Endothelial cell of umbilical vein (primary cell): ENCODE data around the gene BEAN1. TPM values are rescaled to one million over a fixed set of nuclear protein-coding genes. Genes with fewer than 3 reads are reported as not detected.

Experiments used
- BruUV-seq: library from RNA; stranded (reverse); fragments of 400-500 nt; replicated peaks from 2 replicates; lab custom pipeline; 2021; lab: Mats Ljungman, UMichigan
- CTCF ChIA-PET: fragments of 300-600, 350-600 bp; sonication (Branson Sonifier 250); formaldehyde crosslinking; loops from one replicate; lab custom pipeline; 2021; ENCODE audit warnings: antibody characterized with exemption, inconsistent platforms; lab: Charles Lee
- POLR2A ChIA-PET: fragments of 300-600, 350-600 bp; sonication (Branson Sonifier 250); formaldehyde crosslinking; loops from one replicate; lab custom pipeline; 2021; ENCODE audit warnings: antibody characterized with exemption, inconsistent platforms; lab: Charles Lee
- DNase-seq: peaks from one replicate; pipeline ENCODE4 v3.0.0-alpha.2; 2011; ENCODE audit warnings: low read depth, low spot score
- FAIRE-seq: peaks from 2 replicates; lab custom pipeline; 2011; peaks lifted over from hg19 to GRCh38; lab: Jason Lieb, UNC
- H2AFZ ChIP-seq: 2 replicates; pipeline ENCODE4 v1.6.0; 2012; ENCODE audit warnings: low read depth, low read length, control low read depth, inconsistent platforms
- H3K27ac ChIP-seq: 2 replicates; pipeline ENCODE4 v1.5.1; 2011; ENCODE audit warnings: low read depth, mild to moderate bottlenecking, control low read depth, low read length, moderate library complexity; ENCODE audit not compliant: insufficient read depth
- H3K27me3 ChIP-seq, 2 experiments: 2 replicates each; pipeline versions ENCODE4 v1.6.0 to v1.6.1; 2011; ENCODE audit warnings: low read length in 2 of 2, mixed read lengths in 1 of 2; ENCODE audit not compliant: control insufficient read depth in 2 of 2, insufficient read depth in 2 of 2
- H3K36me3 ChIP-seq, 2 experiments: 2 replicates in 1 of 2; 3 replicates in 1 of 2; pipeline ENCODE4 v1.5.1; 2011; ENCODE audit warnings: low read length in 2 of 2, mild to moderate bottlenecking in 1 of 2, moderate library complexity in 1 of 2; ENCODE audit not compliant: control insufficient read depth in 2 of 2, insufficient read depth in 2 of 2; ENCODE audit errors: extremely low read depth in 1 of 2
- H3K4me1 ChIP-seq: 3 replicates; pipeline ENCODE4 v1.5.1; 2011; ENCODE audit warnings: mild to moderate bottlenecking, low read length; ENCODE audit not compliant: control insufficient read depth, insufficient read depth; ENCODE audit errors: extremely low read depth
- H3K4me2 ChIP-seq: 2 replicates; pipeline ENCODE4 v1.6.1; 2011; ENCODE audit warnings: low read length, control low read depth, mixed read lengths; ENCODE audit not compliant: insufficient read depth
- H3K4me3 ChIP-seq, 3 experiments: fragments of 200-600 bp in 1 of 3; sonication (generic), shearing (Covaris generic) in 1 of 3; replicated peaks in 1 of 3; 2 replicates each; pipeline ENCODE4 v1.5.1; 2011 to 2016; ENCODE audit warnings: control low read depth in 3 of 3, low read length in 3 of 3, mild to moderate bottlenecking in 2 of 3, inconsistent platforms in 1 of 3, low read depth in 1 of 3, moderate library complexity in 1 of 3; ENCODE audit not compliant: insufficient read depth in 1 of 3
- H3K79me2 ChIP-seq: 2 replicates; pipeline ENCODE4 v1.6.0; 2012; ENCODE audit warnings: low read length, inconsistent platforms; ENCODE audit not compliant: control insufficient read depth, insufficient read depth
- H3K9ac ChIP-seq: replicated peaks from 2 replicates; pipeline ENCODE3; 2011; ENCODE audit warnings: low read length, control low read depth; ENCODE audit not compliant: insufficient read depth; ENCODE audit errors: extremely low read depth
- H3K9me1 ChIP-seq: replicated peaks from 3 replicates; pipeline ENCODE4 v1.6.0; 2011; ENCODE audit warnings: mild to moderate bottlenecking, low read length; ENCODE audit not compliant: control insufficient read depth, insufficient read depth; ENCODE audit errors: extremely low read depth
- H3K9me3 ChIP-seq: replicated peaks from 2 replicates; pipeline ENCODE4 v1.5.1; 2012; ENCODE audit warnings: low read length, inconsistent platforms; ENCODE audit not compliant: control insufficient read depth, insufficient read depth
- H4K20me1 ChIP-seq: replicated peaks from 2 replicates; pipeline ENCODE3; 2011; ENCODE audit warnings: mild to moderate bottlenecking, low read length; ENCODE audit not compliant: control insufficient read depth, insufficient read depth; ENCODE audit errors: extremely low read depth
- CTCF ChIP-seq, 2 donors: IDR thresholded peaks; 1 replicate in 1 of 2; 2 replicates in 1 of 2; pipeline ENCODE4 v1.5.1; 2011; ENCODE audit warnings: low read length in 2 of 2, mild to moderate bottlenecking in 2 of 2, moderate library complexity in 2 of 2, control low read depth in 1 of 2, inconsistent platforms in 1 of 2, low read depth in 1 of 2; ENCODE audit not compliant: insufficient read depth in 1 of 2; ENCODE audit errors: extremely low read depth in 1 of 2
- EZH2 ChIP-seq: IDR thresholded peaks from 2 replicates; pipeline ENCODE4 v1.6.1; 2012; ENCODE audit warnings: borderline replicate concordance, low read depth, mild to moderate bottlenecking, moderate library complexity, low read length, inconsistent platforms; ENCODE audit not compliant: severe bottlenecking
- FOS ChIP-seq: IDR thresholded peaks from 2 replicates; pipeline ENCODE4 v1.6.1; 2011; ENCODE audit warnings: mild to moderate bottlenecking, low read length, moderate library complexity, borderline replicate concordance; ENCODE audit not compliant: insufficient read depth
- GATA2 ChIP-seq: IDR thresholded peaks from 2 replicates; pipeline ENCODE4 v1.7.0; 2011; ENCODE audit warnings: low read depth, mild to moderate bottlenecking, moderate library complexity, mixed read lengths, low read length; ENCODE audit not compliant: insufficient read length, insufficient read depth
- JUN ChIP-seq: IDR thresholded peaks from 2 replicates; pipeline ENCODE4 v1.6.1; 2011; ENCODE audit warnings: borderline replicate concordance, low read depth; ENCODE audit not compliant: insufficient read length, insufficient read depth
- MAX ChIP-seq: IDR thresholded peaks from 2 replicates; pipeline ENCODE4 v1.6.1; 2011; ENCODE audit not compliant: insufficient read depth, insufficient read length
- POLR2A ChIP-seq: IDR thresholded peaks from 2 replicates; pipeline ENCODE4 v1.6.1; 2012; ENCODE audit warnings: low read depth, mild to moderate bottlenecking, control low read depth, low read length
- POLR2AphosphoS5 ChIP-seq: IDR thresholded peaks from 2 replicates; pipeline ENCODE4 v1.6.1; 2012; ENCODE audit warnings: low read depth, mild to moderate bottlenecking, control low read depth, low read length, moderate library complexity; ENCODE audit not compliant: insufficient read depth
- dilution Hi-C: fragments of 300-500 bp; cut with MboI; formaldehyde crosslinking; loops from one replicate; pipeline ENCODE4 v1.15.0; 2019; ENCODE audit warnings: low sequenced_read_pairs; ENCODE audit not compliant: extremely low pct_ligation_motif_present
- intact Hi-C: fragments of 100-400 bp; cut with micrococcal nuclease; formaldehyde crosslinking; loops from one replicate; pipeline ENCODE4 v1.10.0; 2022
- polyA plus RNA-seq, 4 experiments: library from polyadenylated mRNA; depleted of rRNA in 3 of 4; stranded (reverse) in 3 of 4; unstranded in 1 of 4; fragments of >200 nt; gene quantifications; 2 replicates each; pipeline versions ENCODE4 v1.2.1 to v1.2.3, GENCODE V29; 2011 to 2012; ENCODE audit warnings: missing spikeins in 1 of 4
- total RNA-seq: library from RNA; stranded (reverse); gene quantifications from 2 replicates; pipeline ENCODE4 v1.2.3, GENCODE V29; 2021

BEAN1 gene
- total and polyA plus RNA-seq, 2 donors (not counting 3 experiments of a cell fraction or from before 2014, with no cell fraction given), result not detected

GRCh38 chr16:66516808-66517585, 89.9 kb downstream of the BEAN1 start:
- FAIRE-seq, result peak; percentile 99
- POLR2A ChIA-PET, result interaction anchor here (0.9 kb wide), 1 partner anchor 148 kb away, joined by 4 read pairs; no protein-coding TSS in a partner anchor

More at GRCh38 chr16:66516808-66517585, 89.9 kb downstream of the BEAN1 start:
- no peaks in the 10 kb centered on the region for H3K27me3 ChIP-seq
- peak; percentile 100 for DNase-seq
- no peaks in the 10 kb centered on the region for H3K9me1 ChIP-seq
- TF ChIP-seq EZH2, result no peak
- peak; percentile 83 for TF ChIP-seq POLR2A
- peak; percentile 99 for TF ChIP-seq POLR2AphosphoS5
- peak; percentile 89 for TF ChIP-seq FOS
- TF ChIP-seq GATA2, result peak; percentile 82
- TF ChIP-seq JUN, result peak; percentile 96
- no peak for TF ChIP-seq CTCF (IDR thresholded peaks at IDR 0.05; ENCODE audit: extremely low read depth in 1 of 2, insufficient read depth in 1 of 2, low read depth in 1 of 2, low read length in 2 of 2)
- TF ChIP-seq MAX, result peak; percentile 87
- dilution Hi-C loops, result no loop called here
- CTCF ChIA-PET, result interaction anchor here (1.0 to 1.3 kb wide), 4 partner anchors 9 to 110 kb away, joined by 3 to 5 read pairs (median 3); partner anchors contain the start of gene CMTM3
- peak overlapping the region in 1 of 3 experiments; percentile 0 for H3K4me3 ChIP-seq
- peak overlapping the region; percentile 97 for H3K27ac ChIP-seq
- BruUV-seq, result TSS peak; percentile 95
- H2AFZ ChIP-seq, result no peak overlapping the region
- peak overlapping the region; percentile 69 for H3K9ac ChIP-seq
- H3K9me3 ChIP-seq, result no peaks in the 10 kb centered on the region
- H3K4me1 ChIP-seq, result peaks cover 81% of the 10 kb centered on the region
- H3K4me2 ChIP-seq, result peak overlapping the region; percentile 39
- no peaks in the 10 kb centered on the region for H3K79me2 ChIP-seq
- H4K20me1 ChIP-seq, result no peaks in the 10 kb centered on the region
- intact Hi-C loops, result loop anchor here (1.0 to 5.0 kb wide), 8 partner anchors 33 to 158 kb away; partner anchors contain the start of genes CMTM1, CMTM3 and TK2
- no peaks in the 10 kb centered on the region for H3K36me3 ChIP-seq
